Urinary bladder (tissue), 4 donors: ENCODE measurements around the gene FRS3. TPM values are rescaled to one million over a fixed set of nuclear protein-coding genes. Genes with fewer than 3 reads are reported as not detected.

Experiments used
- DNase-seq: peaks from one replicate; pipeline ENCODE4 v3.0.0-alpha.2; 2015; ENCODE audit errors: extremely low spot score
- H3K27ac ChIP-seq: one replicate; pipeline ENCODE4 v1.5.1; 2013; ENCODE audit warnings: low read depth, mild to moderate bottlenecking, moderate library complexity
- H3K36me3 ChIP-seq: one replicate; pipeline ENCODE4 v1.6.1; 2013; ENCODE audit warnings: mild to moderate bottlenecking, moderate library complexity; ENCODE audit not compliant: insufficient read depth
- H3K4me1 ChIP-seq: one replicate; pipeline ENCODE4 v1.6.1; 2013; ENCODE audit warnings: mild to moderate bottlenecking, moderate library complexity; ENCODE audit not compliant: insufficient read depth
- H3K4me3 ChIP-seq: one replicate; pipeline ENCODE4 v1.5.1; 2013; ENCODE audit warnings: low read depth, low read length
- WGBS: extraction: QIAGEN DNeasy Blood & Tissue Kit; methylation state at CpG from one replicate; pipeline ENCODE4 v1.1.7; 2013; 5-methylcytosine and 5-hydroxymethylcytosine counted together
- polyA plus RNA-seq: library from polyadenylated mRNA; stranded (reverse); fragments of 200-250 nt; gene quantifications from one replicate; pipeline ENCODE4 v1.2.3, GENCODE V29; 2013
- small RNA-seq: library from RNA; depleted of rRNA; stranded (forward); fragments of <200 nt; gene quantifications from one replicate; pipeline ENCODE3, GENCODE V24; 2014
- total RNA-seq: library from RNA; depleted of rRNA; stranded (reverse); fragments of >200 nt; gene quantifications from one replicate; pipeline ENCODE4 v1.2.3, GENCODE V29; 2014
- donor health status: healthy with polysubstance abuse.
- donor health status: healthy.

The FRS3 gene
- total and polyA plus RNA-seq, 2 donors = 1.9 to 7.4 TPM

DNA sequence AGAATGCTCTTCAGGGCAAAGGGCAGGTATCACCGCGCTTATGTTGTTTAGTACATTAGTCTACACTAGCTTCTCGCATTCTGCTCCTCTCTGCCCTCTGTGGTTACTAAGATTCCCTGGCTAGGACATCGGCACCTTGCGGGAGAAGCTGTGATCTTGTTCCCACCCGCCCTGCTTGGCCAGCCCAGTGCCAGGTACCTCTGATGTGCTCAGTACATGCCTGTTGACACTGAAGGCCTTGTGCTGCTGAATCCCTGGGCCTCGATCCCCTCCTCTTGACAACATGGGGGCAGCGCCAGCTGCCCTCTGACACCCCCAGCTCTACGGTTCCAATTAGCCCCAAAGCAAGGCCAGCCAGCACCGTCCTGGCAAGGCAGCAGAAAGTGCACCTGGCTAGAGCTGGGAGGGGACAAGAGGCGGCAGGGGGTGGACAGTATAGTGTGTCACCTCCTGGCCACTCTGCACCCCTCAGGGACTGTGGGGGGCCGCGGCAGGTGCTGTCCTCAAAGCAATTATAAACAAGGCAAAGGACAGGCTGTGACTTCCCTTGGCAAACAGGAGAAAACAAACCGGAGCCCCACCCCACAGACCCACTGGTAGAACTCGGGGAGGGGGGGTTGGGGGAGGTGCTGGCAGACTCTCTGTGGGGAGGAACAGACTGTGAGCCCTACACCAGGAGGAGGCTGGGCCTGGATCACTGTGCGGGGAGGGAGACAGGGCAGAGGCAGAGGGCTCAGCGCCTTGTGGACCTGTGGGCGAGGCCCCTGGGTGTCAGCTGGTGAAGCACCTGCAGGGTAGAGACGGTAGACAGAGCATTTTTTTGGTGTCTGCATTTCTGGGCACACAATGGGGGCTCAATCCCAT is 51.4 kb downstream of the FRS3 start:
- no peaks in the 10 kb centered on the region for H3K36me3 ChIP-seq
- H3K4me3 ChIP-seq = no peak overlapping the region
- WGBS = 82% methylated on average over 19 of the region's 19 CpGs
- DNase-seq = no peak
- peaks cover 2% of the 10 kb centered on the region for H3K4me1 ChIP-seq
- H3K27ac ChIP-seq = no peak overlapping the region

DNA sequence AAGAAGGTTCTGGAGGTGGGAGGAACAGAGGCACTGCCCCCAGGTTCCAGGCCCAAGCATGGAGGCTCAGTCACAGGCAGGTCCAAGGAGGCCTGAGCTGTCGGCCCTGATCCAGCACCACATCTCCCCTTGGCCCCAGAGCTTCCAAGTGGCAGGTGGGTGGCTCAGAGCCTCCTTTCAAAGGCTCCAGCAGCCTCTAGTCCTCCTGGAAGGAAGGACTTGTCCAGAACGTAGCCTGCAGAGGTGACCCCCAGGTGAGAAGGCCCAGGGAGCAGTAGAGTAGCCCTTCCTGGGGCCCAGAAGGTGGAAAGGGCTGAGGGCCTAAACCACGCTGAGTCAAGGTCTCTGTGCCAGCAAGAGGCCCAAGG is 52.0 kb downstream of the FRS3 start:
- 91% methylated on average over 3 of the region's 3 CpGs for WGBS
- no peak for DNase-seq
- Histone ChIP-seq H3K36me3 (no peaks in the 10 kb centered on the region), H3K4me1 (no peaks in the 10 kb centered on the region), H3K27ac (no peak overlapping the region), H3K4me3 (no peak overlapping the region)

DNA sequence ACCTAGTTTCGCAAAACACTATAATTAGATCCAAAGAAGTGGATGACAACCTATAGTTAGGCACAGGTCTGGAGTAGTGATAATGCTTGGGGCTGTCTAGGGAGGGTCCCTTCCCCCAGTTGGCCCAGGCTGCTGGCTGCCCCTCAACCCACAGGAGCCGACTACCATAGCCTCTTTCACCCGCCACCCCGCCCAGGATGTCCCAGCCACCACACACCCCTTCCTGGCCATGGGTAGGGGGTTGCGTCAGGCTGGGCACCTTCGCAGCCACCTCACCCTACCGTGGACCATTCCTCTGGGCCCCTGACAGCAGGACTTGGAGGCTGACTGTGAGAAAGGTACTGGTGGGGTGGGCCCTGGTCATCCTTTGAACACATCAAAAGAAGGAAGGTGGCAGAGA is 52.8 kb downstream of the FRS3 start:
- Histone ChIP-seq H3K4me1 (no peaks in the 10 kb centered on the region), H3K27ac (no peak overlapping the region), H3K4me3 (no peak overlapping the region), H3K36me3 (no peaks in the 10 kb centered on the region)
- 84% methylated on average over 7 of the region's 7 CpGs for WGBS
- DNase-seq = no peak

DNA sequence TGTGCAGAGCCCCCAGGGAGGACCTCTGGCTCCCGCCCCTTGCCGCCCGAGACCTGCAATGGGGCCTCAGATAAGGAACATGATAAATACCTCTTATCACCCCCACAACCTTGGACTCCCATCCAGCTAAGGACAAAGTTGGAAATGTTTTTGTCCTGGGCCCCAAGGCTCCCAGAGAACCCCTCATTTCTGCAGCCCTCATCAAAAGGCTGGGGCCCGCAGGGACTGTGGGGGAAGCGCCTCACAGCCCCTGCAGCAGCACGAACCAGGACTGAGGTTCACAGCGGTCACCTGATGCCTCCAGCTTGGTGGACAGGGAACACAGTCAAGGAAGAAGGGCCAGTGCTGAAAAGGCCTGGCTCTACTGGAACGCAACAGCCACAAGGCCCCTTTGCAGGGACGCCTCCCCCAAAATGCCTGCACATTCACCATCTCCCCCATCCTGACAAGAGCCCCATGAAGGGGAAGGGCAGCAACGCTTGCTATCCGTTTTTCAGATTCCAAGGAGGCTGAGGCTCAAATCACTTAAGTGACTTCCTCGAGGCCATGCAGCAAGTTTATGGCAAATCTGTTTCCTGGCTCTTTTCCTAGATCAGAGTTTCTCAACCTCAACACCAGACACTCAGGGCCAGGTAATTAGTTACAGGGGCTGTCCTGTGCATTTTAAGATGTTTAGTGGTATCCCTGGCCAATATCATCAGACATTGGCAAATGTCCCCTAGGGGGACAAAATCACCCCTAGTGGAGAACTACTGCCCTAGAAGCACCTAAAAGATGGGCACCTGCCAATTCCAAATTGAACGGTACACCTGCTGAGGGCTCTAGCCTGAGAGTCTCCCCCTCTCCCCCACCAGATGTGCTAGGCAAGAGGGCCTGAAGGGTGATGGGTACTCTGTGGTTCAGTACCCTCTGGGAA is 54.9 kb downstream of the FRS3 start:
- no peak overlapping the region for H3K27ac ChIP-seq
- 80% methylated on average over 13 of the region's 13 CpGs for WGBS

DNA sequence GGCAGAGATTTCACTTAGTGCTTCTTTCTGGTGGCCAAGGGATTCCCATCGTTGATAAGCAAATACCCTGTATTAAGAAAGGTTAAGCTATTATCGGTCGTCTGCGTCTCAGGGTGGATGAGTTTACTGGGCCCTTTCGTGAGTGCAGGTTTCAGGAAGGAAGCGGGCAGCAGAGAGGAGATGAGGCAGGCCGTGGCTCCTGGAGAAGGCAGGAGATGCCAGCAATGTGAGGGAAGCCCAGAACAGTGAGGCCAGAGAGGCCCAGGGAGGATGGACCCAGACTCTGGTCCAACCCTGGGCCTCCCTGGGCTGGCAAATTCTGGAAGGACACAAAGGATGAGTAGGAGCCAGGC is 55.5 kb downstream of the FRS3 start:
- Histone ChIP-seq H3K36me3 (no peaks in the 10 kb centered on the region), H3K4me1 (no peaks in the 10 kb centered on the region), H3K4me3 (no peak overlapping the region), H3K27ac (no peak overlapping the region)
- 46% methylated on average over 7 of the region's 7 CpGs for WGBS
- DNase-seq = no peak

More for the DNA sequence above, 54.9 kb downstream of the FRS3 start:
- Histone ChIP-seq H3K4me1 (no peaks in the 10 kb centered on the region), H3K4me3 (no peak overlapping the region), H3K36me3 (no peaks in the 10 kb centered on the region)
- DNase-seq = no peak

DNA sequence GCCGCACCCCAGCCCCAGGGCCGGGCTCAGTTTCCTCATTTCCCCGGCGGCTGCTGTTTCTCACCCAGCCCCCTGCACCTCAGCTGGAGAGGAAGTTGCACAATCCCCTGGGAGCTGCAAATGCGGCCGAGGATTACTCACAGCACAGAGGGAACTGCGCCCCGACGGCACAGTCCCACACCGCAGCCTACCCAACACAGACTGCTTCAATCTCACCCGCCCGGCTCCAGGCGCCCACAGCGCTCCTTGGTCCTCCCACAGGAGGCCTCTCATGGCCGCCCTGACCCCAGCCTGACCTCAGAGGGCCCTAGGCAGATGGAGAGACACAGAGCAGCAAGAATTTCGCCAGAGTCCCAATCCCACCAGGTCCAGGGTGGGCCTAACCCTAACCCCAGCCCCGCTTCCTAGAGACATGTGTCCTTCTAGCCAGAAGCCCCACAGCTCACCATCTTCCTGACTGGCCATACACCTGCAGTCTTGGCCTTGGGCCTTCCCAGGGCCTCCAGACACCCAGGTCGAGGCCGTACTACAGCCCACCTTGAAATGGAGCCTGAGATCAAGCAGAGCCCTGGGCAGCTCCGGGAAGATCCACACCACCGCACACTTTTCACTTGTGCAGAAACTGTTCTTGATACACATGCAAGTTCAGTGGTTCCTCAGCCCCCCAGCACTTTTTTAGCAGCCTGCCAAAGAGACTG is 56.0 kb downstream of the FRS3 start:
- H3K27ac ChIP-seq = peak overlapping the region; percentile 64

DNA sequence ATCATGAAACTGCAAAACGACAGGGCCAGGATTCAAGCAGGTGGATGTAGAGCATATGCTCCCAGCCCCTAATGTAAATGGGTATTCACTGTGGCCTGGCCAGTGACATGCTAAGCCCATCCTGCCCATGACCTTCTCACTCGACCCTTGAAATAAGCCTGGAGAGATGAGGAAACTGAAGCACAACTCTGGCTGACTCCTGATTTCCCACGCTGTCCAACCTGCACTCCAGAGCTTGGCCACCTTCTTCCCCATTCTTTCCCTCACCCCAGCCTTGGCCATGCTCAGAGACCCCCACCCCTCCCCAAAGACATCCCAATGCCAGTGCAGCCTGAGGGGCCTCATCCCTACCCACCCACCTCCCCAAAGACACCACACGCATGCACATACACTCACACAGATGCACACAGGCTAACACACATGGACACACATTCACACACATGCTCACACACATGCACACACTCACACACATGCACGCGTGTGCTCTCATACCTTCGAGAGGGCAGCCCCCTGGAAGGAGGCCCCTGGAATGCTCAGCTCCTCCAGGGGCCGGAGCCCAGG is 56.7 kb downstream of the FRS3 start:
- Histone ChIP-seq H3K4me1 (no peaks in the 10 kb centered on the region), H3K36me3 (no peaks in the 10 kb centered on the region), H3K4me3 (no peak overlapping the region), H3K27ac (no peak overlapping the region)
- DNase-seq = no peak
- 64% methylated on average over 8 of the region's 8 CpGs for WGBS

More for the DNA sequence above, 56.0 kb downstream of the FRS3 start:
- 60% methylated on average over 21 of the region's 21 CpGs for WGBS
- Histone ChIP-seq H3K36me3 (no peaks in the 10 kb centered on the region), H3K4me1 (no peaks in the 10 kb centered on the region), H3K4me3 (no peak overlapping the region)
- DNase-seq = no peak

DNA sequence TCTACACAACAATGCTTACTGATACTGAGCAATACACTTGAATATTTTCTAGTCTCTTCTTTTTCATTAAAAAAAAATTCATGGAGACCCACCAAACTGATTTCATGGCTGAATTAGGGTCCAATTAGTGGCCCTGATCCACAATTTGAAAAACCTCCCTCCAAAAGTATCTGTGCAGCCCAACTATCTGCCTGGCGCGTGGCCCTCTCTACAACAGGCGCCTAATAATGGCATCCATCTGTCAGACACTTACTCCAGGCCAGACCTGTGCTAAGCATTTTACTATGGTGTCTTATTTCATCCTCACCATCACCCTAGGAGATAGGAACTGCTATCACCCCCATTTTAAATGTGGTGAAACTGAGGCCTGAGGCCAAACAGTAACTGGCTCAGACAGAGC is 58.3 kb downstream of the FRS3 start:
- Histone ChIP-seq H3K4me3 (no peak overlapping the region), H3K27ac (no peak overlapping the region), H3K4me1 (no peaks in the 10 kb centered on the region), H3K36me3 (no peaks in the 10 kb centered on the region)
- WGBS = 93% methylated on average over 3 of the region's 3 CpGs
- no peak for DNase-seq

DNA sequence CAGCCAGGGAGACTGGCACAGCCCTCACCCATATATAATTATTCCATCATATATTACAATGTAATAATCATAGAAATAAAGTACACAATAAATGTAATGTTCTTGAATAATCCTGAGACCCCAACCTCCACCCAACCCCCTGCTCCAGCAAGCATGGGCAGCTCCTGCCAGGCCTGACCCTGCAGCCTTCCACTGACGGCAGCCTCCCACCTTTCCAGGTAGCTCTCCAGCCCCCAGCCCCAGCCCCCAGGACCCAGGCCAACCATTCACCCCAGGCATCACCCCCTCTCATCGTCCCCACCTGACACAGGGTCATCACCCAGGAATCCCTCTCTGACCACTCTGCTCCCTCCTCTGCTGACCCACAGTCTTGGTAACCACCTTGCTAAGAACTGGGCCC is 58.9 kb downstream of the FRS3 start:
- no peaks in the 10 kb centered on the region for H3K36me3 ChIP-seq
- DNase-seq = no peak
- WGBS = 86% methylated on average over 2 of the region's 2 CpGs
- H3K4me3 ChIP-seq = no peak overlapping the region
- H3K4me1 ChIP-seq = no peaks in the 10 kb centered on the region
- no peak overlapping the region for H3K27ac ChIP-seq

DNA sequence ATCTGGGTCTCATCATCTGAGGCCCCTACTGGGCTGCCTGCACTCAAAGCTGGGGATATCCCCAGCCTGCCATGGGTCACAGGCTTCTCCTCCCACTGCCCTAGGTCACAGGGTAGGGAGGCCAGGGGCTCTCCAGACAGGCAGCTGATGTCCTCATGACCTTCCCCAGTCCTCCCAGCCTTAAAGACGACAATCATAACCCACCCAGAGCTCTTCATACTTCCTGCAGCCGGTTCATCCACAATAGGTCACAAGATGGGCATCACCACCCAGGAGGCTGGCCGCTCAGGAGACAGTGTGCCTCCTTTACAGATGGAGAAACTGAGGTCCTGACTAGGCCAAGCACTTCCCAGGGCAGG is 59.5 kb downstream of the FRS3 start:
- no peaks in the 10 kb centered on the region for H3K4me1 ChIP-seq
- H3K27ac ChIP-seq = no peak overlapping the region
- WGBS = 89% methylated on average over 3 of the region's 3 CpGs
- DNase-seq = no peak
- no peak overlapping the region for H3K4me3 ChIP-seq
- no peaks in the 10 kb centered on the region for H3K36me3 ChIP-seq

Small RNA genes lying within 50 kb of the gene (small RNA-seq; reads per million reads assigned to genes)
- gene AL365205.2 = not detected
- not detected for gene AL365205.3

Other genes with a start within 250 kb of the FRS3 start
- 1.6 TPM for gene FOXP4, start 233.5 kb downstream of the FRS3 start, total RNA-seq
- 18.0 TPM for gene FOXP4, start 233.5 kb downstream of the FRS3 start, polyA plus RNA-seq
- gene MDFI, start 141.4 kb downstream of the FRS3 start, total RNA-seq = 32.6 TPM
- gene MDFI, start 141.4 kb downstream of the FRS3 start, polyA plus RNA-seq = 20.6 TPM
- gene TFEB, start 44.3 kb downstream of the FRS3 start, total RNA-seq = 4.3 TPM
- gene TFEB, start 44.3 kb downstream of the FRS3 start, polyA plus RNA-seq = 25.4 TPM
- gene PGC, start 32.5 kb downstream of the FRS3 start, total RNA-seq = not detected
- gene PGC, start 32.5 kb downstream of the FRS3 start, polyA plus RNA-seq = not detected
- gene PRICKLE4, start 882 bp upstream of the FRS3 start, total RNA-seq = 3.1 TPM
- 3.7 TPM for gene PRICKLE4, start 882 bp upstream of the FRS3 start, polyA plus RNA-seq
- gene TOMM6, start 7.8 kb upstream of the FRS3 start, total RNA-seq = 34.4 TPM
- 181 TPM for gene TOMM6, start 7.8 kb upstream of the FRS3 start, polyA plus RNA-seq
- gene USP49, start 115.5 kb upstream of the FRS3 start, total RNA-seq = 4.9 TPM
- 2.3 TPM for gene USP49, start 115.5 kb upstream of the FRS3 start, polyA plus RNA-seq
- gene MED20, start 141.2 kb upstream of the FRS3 start, total RNA-seq = 22.5 TPM
- gene MED20, start 141.2 kb upstream of the FRS3 start, polyA plus RNA-seq = 15.6 TPM
- gene BYSL, start 141.6 kb upstream of the FRS3 start, total RNA-seq = 8.7 TPM
- gene BYSL, start 141.6 kb upstream of the FRS3 start, polyA plus RNA-seq = 15.4 TPM
- gene CCND3, start 161.9 kb upstream of the FRS3 start, total RNA-seq = 18.1 TPM
- 98.9 TPM for gene CCND3, start 161.9 kb upstream of the FRS3 start, polyA plus RNA-seq